Naive thymus-derived CD4-positive, alpha-beta T cell (primary cell): Measurements from ENCODE around the gene SLC5A2. TPM values are rescaled to one million over a fixed set of nuclear protein-coding genes. Genes with fewer than 3 reads are reported as not detected.

Experiments
- ATAC-seq: fragments of 150-1000 bp; cut with Tn5 transposase; 2 replicates; pipeline ENCODE4 v1.10.0; 2021; ENCODE audit warnings: mild to moderate bottlenecking, moderate library complexity
- CTCF ChIA-PET: fragments of 350-600 bp; sonication (Branson Sonifier 250); formaldehyde crosslinking; loops from one replicate; lab custom pipeline; 2021; ENCODE audit warnings: antibody characterized with exemption; lab: Charles Lee
- POLR2A ChIA-PET: fragments of 350-600 bp; sonication (Branson Sonifier 250); formaldehyde crosslinking; loops from one replicate; lab custom pipeline; 2021; ENCODE audit warnings: antibody characterized with exemption, inconsistent platforms; lab: Charles Lee
- DNase-seq, 9 donors: peaks; one replicate each; pipeline versions ENCODE4 v3.0.0 to v3.0.0-alpha.2; 2020 to 2022; ENCODE audit warnings: mixed read lengths in 1 of 9
- H3K27ac ChIP-seq: one replicate; pipeline ENCODE4 v1.7.0; 2013; ENCODE audit warnings: mild to moderate bottlenecking, low read depth, low read length, moderate library complexity
- H3K27me3 ChIP-seq, 2 donors: one replicate each; pipeline ENCODE4 v1.7.0; 2013; ENCODE audit warnings: low read length in 2 of 2, mild to moderate bottlenecking in 2 of 2, moderate library complexity in 2 of 2; ENCODE audit not compliant: control insufficient read depth in 2 of 2, insufficient read depth in 2 of 2
- H3K36me3 ChIP-seq, 3 experiments: 1 replicate in 2 of 3; 2 replicates in 1 of 3; pipeline ENCODE4 v1.7.0; 2013; ENCODE audit warnings: low read length in 3 of 3, mild to moderate bottlenecking in 3 of 3, moderate library complexity in 1 of 3; ENCODE audit not compliant: insufficient read depth in 3 of 3, control insufficient read depth in 2 of 3
- H3K4me1 ChIP-seq, 2 donors: one replicate each; pipeline ENCODE4 v1.7.0; 2013; ENCODE audit warnings: low read length in 2 of 2, mild to moderate bottlenecking in 2 of 2, moderate library complexity in 1 of 2; ENCODE audit not compliant: control insufficient read depth in 2 of 2, insufficient read depth in 2 of 2
- H3K4me3 ChIP-seq: 2 replicates; pipeline ENCODE4 v1.7.0; 2013; ENCODE audit warnings: mild to moderate bottlenecking, low read length
- H3K9me3 ChIP-seq, 3 experiments: 1 replicate in 2 of 3; 2 replicates in 1 of 3; pipeline ENCODE4 v1.7.0; 2013; ENCODE audit warnings: low read length in 3 of 3; ENCODE audit not compliant: control insufficient read depth in 2 of 3
- H3K27ac Mint-ChIP-seq, 9 donors: one replicate each; pipeline ENCODE4 v1.8.0; 2020 to 2022; ENCODE audit warnings: mixed read lengths in 9 of 9, mild to moderate bottlenecking in 8 of 9, moderate library complexity in 5 of 9, inconsistent platforms in 2 of 9
- H3K27me3 Mint-ChIP-seq, 5 donors: one replicate each; pipeline ENCODE4 v1.8.0; 2021 to 2022; ENCODE audit warnings: mixed read lengths in 5 of 5, mild to moderate bottlenecking in 1 of 5
- H3K36me3 Mint-ChIP-seq, 5 donors: one replicate each; pipeline ENCODE4 v1.8.0; 2020 to 2022; ENCODE audit warnings: mixed read lengths in 5 of 5, mild to moderate bottlenecking in 3 of 5, inconsistent platforms in 1 of 5
- H3K4me1 Mint-ChIP-seq, 7 donors: one replicate each; pipeline ENCODE4 v1.8.0; 2020 to 2022; ENCODE audit warnings: mixed read lengths in 7 of 7, mild to moderate bottlenecking in 3 of 7, inconsistent platforms in 1 of 7
- H3K4me3 Mint-ChIP-seq, 10 donors: one replicate each; pipeline ENCODE4 v1.8.0; 2020 to 2022; ENCODE audit warnings: mild to moderate bottlenecking in 10 of 10, mixed read lengths in 10 of 10, moderate library complexity in 6 of 10, inconsistent platforms in 2 of 10
- H3K9me3 Mint-ChIP-seq, 11 donors: one replicate each; pipeline ENCODE4 v1.8.0; 2020 to 2022; ENCODE audit warnings: mixed read lengths in 11 of 11, mild to moderate bottlenecking in 4 of 11, inconsistent platforms in 1 of 11, moderate library complexity in 1 of 11
- intact Hi-C, 2 donors: fragments of 100-400 bp; cut with micrococcal nuclease; formaldehyde crosslinking; loops; one replicate each; pipeline ENCODE4 v1.15.1; 2023
- polyA plus RNA-seq, 2 donors: library from polyadenylated mRNA; unstranded; fragments of 300-500 nt; fragmentation: Illumina TruSeq; gene quantifications; one replicate each; pipeline ENCODE4 v1.2.3, GENCODE V29; 2021
- total RNA-seq, 6 experiments: library from RNA in 5 of 6; stranded (reverse) in 5 of 6; gene quantifications; 1 replicate in 5 of 6; 2 replicates in 1 of 6; pipeline ENCODE4 v1.2.3 and lab custom pipeline; 2021 to 2026

Gene SLC5A2
- total and polyA plus RNA-seq, 7 experiments from 2014 or later, result 0.12 to 5.5 (median 3.3) TPM

DNA sequence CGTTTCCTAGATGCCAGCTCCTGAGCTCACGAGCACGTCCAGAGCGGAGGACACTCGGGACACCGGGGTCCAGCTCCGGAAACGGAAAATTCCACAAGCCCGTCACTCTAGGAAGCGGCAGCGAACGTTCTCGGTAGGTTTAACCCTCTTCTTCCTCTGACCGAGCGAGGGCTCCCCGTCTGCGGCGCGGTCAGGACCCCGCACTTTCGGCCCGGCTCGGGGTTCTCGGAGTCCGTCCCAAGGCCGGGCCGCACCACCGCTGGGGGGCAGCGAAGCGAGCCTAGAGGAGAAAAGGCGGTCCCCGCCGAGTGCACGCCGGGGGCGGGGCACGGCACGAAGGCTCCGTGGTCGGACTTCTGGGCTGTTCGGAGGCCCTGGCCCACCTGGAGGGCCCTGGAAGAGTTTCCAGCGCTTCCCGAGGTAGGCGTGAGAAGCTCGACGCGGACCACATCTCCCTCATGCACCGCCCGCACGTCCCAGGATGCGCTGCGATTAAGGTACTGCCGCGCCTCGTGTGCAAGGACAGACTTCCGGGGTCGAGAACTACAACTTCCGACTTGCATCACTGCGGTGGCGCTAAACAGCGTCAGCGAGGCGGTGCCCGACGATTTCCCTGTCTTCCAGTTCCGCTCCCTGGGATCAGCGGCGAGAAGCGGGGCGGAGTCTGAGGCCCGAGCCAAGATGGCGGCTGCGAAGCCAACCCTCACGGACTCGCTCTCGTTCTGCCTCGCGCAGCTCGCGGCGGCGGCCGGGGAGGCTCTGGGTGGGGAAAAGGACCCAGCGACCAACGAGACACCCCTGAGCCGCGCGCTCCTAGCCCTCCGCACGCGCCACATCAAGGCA lies 23.9 kb upstream of the SLC5A2 start, which contains the start of gene ARMC5:
Gene ARMC5, plus strand, starts transcription at position 658 of the 843 bp plus-strand sequence. Its CDS starts 24 bp downstream, at position 682.
- H3K36me3 ChIP-seq, result peaks cover 0 to 14% (median 0%) of the 10 kb centered on the region in 3 experiments
- Mint-ChIP-seq H3K27me3 (no peaks in the 10 kb centered on the region), H3K4me3 (peak within 1 kb of the TSS; percentile 88 to 96 (median 94)), H3K4me1 (peaks cover 26 to 51% (median 46%) of the 10 kb centered on the region in 7 donors), H3K27ac (peak within 1 kb of the TSS; percentile 94 to 99 (median 98)), H3K9me3 (peaks cover 0 to 2% (median 0%) of the 10 kb centered on the region in 11 donors), H3K36me3 (peaks cover 3 to 14% (median 4%) of the 10 kb centered on the region in 5 donors)
- peak within 1 kb of the TSS; percentile 95 for H3K27ac ChIP-seq
- DNase-seq, result peak in 7 of 9 donors; percentile 92 to 99 (median 98)
- no peaks in the 10 kb centered on the region for H3K27me3 ChIP-seq
- H3K4me3 ChIP-seq, result peak within 1 kb of the TSS; percentile 87
- intact Hi-C loops, result loop anchor here (1.0 to 5.0 kb wide), 26 partner anchors 16 to 800 kb away; partner anchors contain the start of genes BCKDK (in 2 of the 2), FUS (in 2 of the 2), RUSF1 (in 2 of the 2) and ZNF646 (in 2 of the 2)
- no peaks in the 10 kb centered on the region for H3K9me3 ChIP-seq
- ChIA-PET POLR2A (interaction anchor here (0.6 to 5.2 kb wide), 28 partner anchors 9 to 645 kb away, joined by 3 to 69 read pairs (median 6); partner anchors contain the start of genes COX6A2, FUS, KAT8 and RUSF1), CTCF (interaction anchor here (1.0 to 3.4 kb wide), 4 partner anchors 16 to 613 kb away, joined by 3 to 11 read pairs (median 4); partner anchors contain the start of genes ZNF267 and ZNF843)
- peaks cover 32 to 37% of the 10 kb centered on the region in 2 donors for H3K4me1 ChIP-seq
- ATAC-seq, result peak; percentile 81

DNA sequence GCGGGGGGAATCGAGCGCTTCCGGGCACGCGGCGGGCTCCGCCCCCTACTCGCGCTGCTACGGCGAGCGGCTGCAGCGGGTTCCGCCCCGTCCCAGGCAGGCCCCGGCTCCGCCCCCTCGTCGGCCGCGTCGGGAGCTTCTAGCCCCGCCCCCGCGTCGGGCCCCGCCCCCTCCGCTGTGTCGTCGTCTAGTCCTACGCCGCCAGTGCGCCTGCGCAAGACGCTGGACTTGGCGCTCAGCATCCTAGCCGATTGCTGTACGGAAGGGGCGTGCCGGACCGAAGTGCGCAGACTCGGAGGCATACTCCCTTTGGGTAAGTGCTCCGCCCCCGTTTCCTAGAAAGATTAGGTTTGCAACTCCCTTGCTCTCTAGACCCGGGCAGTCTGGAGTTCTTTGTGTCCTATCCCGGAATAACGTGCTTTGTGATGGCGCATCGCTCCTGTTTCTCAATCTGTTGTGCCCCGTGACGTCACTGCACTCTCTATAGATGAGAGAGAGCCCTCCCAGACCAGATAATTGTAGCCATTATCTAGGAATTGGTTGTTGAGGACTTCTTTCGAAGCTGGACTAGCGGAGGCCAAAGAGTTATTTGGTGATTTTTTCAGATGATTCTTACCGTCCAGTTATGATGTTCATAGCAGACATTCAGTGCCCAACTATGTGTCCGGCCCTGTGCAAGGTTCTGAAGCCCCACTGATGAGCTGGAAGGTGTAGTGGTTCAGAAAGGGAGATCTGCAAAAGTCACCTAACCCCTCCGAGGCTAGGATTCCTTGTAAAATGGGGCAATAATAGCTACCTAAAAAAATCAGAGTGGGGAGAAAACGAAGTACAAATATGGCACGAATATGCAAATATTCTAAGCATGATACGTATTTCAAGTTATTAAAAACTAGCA lies 23.0 kb upstream of the SLC5A2 start:
- peak overlapping the region; percentile 87 for H3K4me3 ChIP-seq
- no peaks in the 10 kb centered on the region for H3K9me3 ChIP-seq
- no peaks in the 10 kb centered on the region for H3K27me3 Mint-ChIP-seq
- CTCF ChIA-PET, result interaction anchor here (0.6 to 3.4 kb wide), 8 partner anchors 8 to 614 kb away, joined by 3 to 17 read pairs (median 4); partner anchors contain the start of gene ZNF843
- peaks cover 0 to 17% (median 0%) of the 10 kb centered on the region in 3 experiments for H3K36me3 ChIP-seq
- peaks cover 0 to 2% (median 0%) of the 10 kb centered on the region in 11 donors for H3K9me3 Mint-ChIP-seq
- peak overlapping the region; percentile 88 to 96 (median 94) for H3K4me3 Mint-ChIP-seq
- peak overlapping the region; percentile 94 to 99 (median 98) for H3K27ac Mint-ChIP-seq
- DNase-seq, result peak; percentile 99 to 100 (median 100)
- H3K27me3 ChIP-seq, result no peaks in the 10 kb centered on the region
- H3K4me1 ChIP-seq, result peaks cover 32 to 37% of the 10 kb centered on the region in 2 donors
- H3K27ac ChIP-seq, result peak overlapping the region; percentile 95
- ATAC-seq, result peak; percentile 91
- H3K4me1 Mint-ChIP-seq, result peaks cover 25 to 50% (median 45%) of the 10 kb centered on the region in 7 donors
- intact Hi-C loops, result loop anchor here (1.0 to 5.0 kb wide), 26 partner anchors 16 to 801 kb away; partner anchors contain the start of genes BCKDK (in 2 of the 2), FUS (in 2 of the 2), RUSF1 (in 2 of the 2) and ZNF646 (in 2 of the 2)
- POLR2A ChIA-PET, result interaction anchor here (0.6 to 5.2 kb wide), 30 partner anchors 10 to 881 kb away, joined by 3 to 69 read pairs (median 6); partner anchors contain the start of genes COX6A2, FUS, KAT8 and RUSF1
- peaks cover 4 to 15% (median 7%) of the 10 kb centered on the region in 5 donors for H3K36me3 Mint-ChIP-seq

DNA sequence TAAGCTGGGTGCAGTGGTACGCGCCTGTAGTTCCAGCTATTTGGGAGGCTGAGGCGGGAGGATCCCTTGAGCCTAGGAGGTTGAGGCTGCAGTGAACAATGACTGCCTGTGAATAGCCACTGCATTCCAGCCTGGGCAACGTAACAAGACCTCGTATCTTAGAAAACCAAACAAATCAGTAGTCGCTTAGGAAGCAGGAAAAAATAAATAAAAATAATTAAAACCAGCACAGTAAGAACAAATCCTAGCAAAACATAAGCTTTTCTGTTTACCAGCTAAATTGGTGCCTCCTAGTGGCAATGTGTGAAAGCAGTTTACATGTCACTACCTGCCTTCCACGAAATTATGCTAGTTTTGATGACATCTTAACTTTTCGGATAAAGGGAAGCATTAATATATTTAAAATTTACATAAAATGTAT lies 22.3 kb upstream of the SLC5A2 start:
- H3K36me3 ChIP-seq, result peaks cover 0 to 19% (median 2%) of the 10 kb centered on the region in 3 experiments
- H3K27me3 ChIP-seq, result no peaks in the 10 kb centered on the region
- Mint-ChIP-seq H3K27ac (peak overlapping the region; percentile 94 to 99 (median 97)), H3K27me3 (no peaks in the 10 kb centered on the region), H3K9me3 (peaks cover 0 to 2% (median 0%) of the 10 kb centered on the region in 11 donors), H3K4me1 (peaks cover 19 to 43% (median 38%) of the 10 kb centered on the region in 7 donors), H3K4me3 (peak overlapping the region in 9 of 10 donors; percentile 88 to 96 (median 94)), H3K36me3 (peaks cover 4 to 22% (median 11%) of the 10 kb centered on the region in 5 donors)
- ChIA-PET POLR2A (interaction anchor here (0.6 to 5.2 kb wide), 19 partner anchors 9 to 647 kb away, joined by 3 to 69 read pairs (median 6); partner anchors contain the start of genes FUS, RUSF1, STX4 and ZNF267), CTCF (interaction anchor here (0.6 to 1.9 kb wide), 7 partner anchors 9 to 848 kb away, joined by 3 to 17 read pairs (median 4); no protein-coding TSS in a partner anchor)
- DNase-seq (peak in 5 of 9 donors; percentile 37 to 53 (median 42)), ATAC-seq (no peak)
- peaks cover 28 to 31% of the 10 kb centered on the region in 2 donors for H3K4me1 ChIP-seq
- H3K4me3 ChIP-seq, result peak overlapping the region; percentile 58
- peak overlapping the region; percentile 95 for H3K27ac ChIP-seq
- intact Hi-C loops, result loop anchor here in 1 of 2 donors (1.0 kb wide), 1 partner anchor 235 kb away; no protein-coding TSS in a partner anchor
- H3K9me3 ChIP-seq, result no peaks in the 10 kb centered on the region

DNA sequence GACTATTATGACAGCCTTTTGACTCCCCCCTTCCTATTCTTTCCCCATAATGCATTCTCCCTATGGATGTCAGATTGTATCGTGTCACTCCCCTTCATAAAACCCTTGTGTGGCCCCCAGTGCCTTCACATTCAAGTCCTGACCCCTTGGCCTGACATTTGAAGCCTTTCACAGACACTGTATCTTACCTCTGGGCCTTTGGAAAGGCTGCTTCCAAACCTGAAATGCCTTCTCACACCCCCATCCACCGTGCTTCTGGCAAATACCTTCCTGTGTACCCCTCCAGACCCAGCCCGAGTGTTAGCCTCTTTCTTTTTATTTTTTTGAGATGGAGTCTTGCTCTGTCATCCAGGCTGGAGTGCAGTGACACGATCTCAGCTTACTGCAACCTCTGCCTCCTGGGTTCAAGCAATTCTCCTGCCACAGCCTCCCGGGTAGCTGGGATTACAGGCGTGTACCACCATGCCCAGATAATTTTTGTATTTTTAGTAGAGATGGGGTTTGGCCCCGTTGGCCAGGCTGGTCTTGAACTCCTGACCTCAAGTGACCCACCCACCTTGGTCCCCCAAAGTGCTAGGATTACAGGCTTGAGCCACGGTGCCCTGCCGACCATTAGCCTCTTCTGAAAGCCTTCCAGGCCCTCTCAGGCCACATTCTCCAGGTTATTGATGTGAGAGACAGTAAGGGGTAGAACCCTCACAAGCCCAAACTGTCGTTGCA lies 21.6 kb upstream of the SLC5A2 start:
- H3K4me3 Mint-ChIP-seq, result peak overlapping the region in 4 of 10 donors; percentile 39 to 96 (median 51)

More for the DNA sequence above, 21.6 kb upstream of the SLC5A2 start:
- ATAC-seq, result no peak
- intact Hi-C loops, result no loop called here
- Histone ChIP-seq H3K36me3 (peaks cover 0 to 27% (median 3%) of the 10 kb centered on the region in 3 experiments), H3K27me3 (no peaks in the 10 kb centered on the region), H3K4me3 (no peak overlapping the region), H3K4me1 (peaks cover 27 to 28% of the 10 kb centered on the region in 2 donors), H3K27ac (no peak overlapping the region), H3K9me3 (no peaks in the 10 kb centered on the region)
- DNase-seq, result no peak
- no peaks in the 10 kb centered on the region for H3K27me3 Mint-ChIP-seq
- peaks cover 0 to 2% (median 0%) of the 10 kb centered on the region in 11 donors for H3K9me3 Mint-ChIP-seq
- H3K4me1 Mint-ChIP-seq, result peaks cover 17 to 37% (median 31%) of the 10 kb centered on the region in 7 donors
- H3K27ac Mint-ChIP-seq, result peak overlapping the region in 8 of 9 donors; percentile 10 to 99 (median 77)
- POLR2A ChIA-PET, result interaction anchor here (0.9 to 5.2 kb wide), 12 partner anchors 9 to 559 kb away, joined by 3 to 69 read pairs (median 6); partner anchors contain the start of genes RUSF1, STX4, ZNF646 and ZNF668
- peaks cover 4 to 24% (median 12%) of the 10 kb centered on the region in 5 donors for H3K36me3 Mint-ChIP-seq
- CTCF ChIA-PET, result interaction anchor here (0.6 to 1.6 kb wide), 6 partner anchors 9 to 849 kb away, joined by 3 to 17 read pairs (median 4); no protein-coding TSS in a partner anchor
